K562 (cell line): ENCODE results near the gene PGF. TPM values are rescaled to one million over a fixed set of nuclear protein-coding genes. Genes with fewer than 3 reads are reported as not detected.

Source experiments
- CHAMP1 ChIP-seq: fragments of 450-650 bp; IDR thresholded peaks from 2 replicates; pipeline ENCODE4 v1.6.1; 2016; ENCODE audit warnings: mild to moderate bottlenecking
- ELF2 ChIP-seq: fragments of 250-450 bp; sonication (Bioruptor Pico); IDR thresholded peaks from 2 replicates; pipeline ENCODE4 v1.5.0; 2021; ENCODE audit warnings: mild to moderate bottlenecking
- FOXJ3 ChIP-seq: sonication (generic); formaldehyde crosslinking; IDR thresholded peaks from 2 replicates; pipeline ENCODE4 v1.4.0; 2020; ENCODE audit warnings: mild to moderate bottlenecking, missing genetic modification reagents
- HDAC6 ChIP-seq: IDR thresholded peaks from 2 replicates; pipeline ENCODE4 v1.6.1; 2012; ENCODE audit warnings: low read depth, mild to moderate bottlenecking, control low read depth, inconsistent platforms, low read length, moderate library complexity
- HNRNPH1 ChIP-seq: fragments of 200-400 bp; formaldehyde crosslinking; optimal IDR thresholded peaks from 2 replicates; pipeline ENCODE3; 2017; ENCODE audit warnings: low read depth, mild to moderate bottlenecking, low read length, moderate library complexity
- L3MBTL2 ChIP-seq: fragments of 450-650 bp; IDR thresholded peaks from 2 replicates; pipeline ENCODE4 v1.6.1; 2016; ENCODE audit warnings: mild to moderate bottlenecking, moderate library complexity
- NFIC ChIP-seq: fragments of 450-650 bp; IDR thresholded peaks from 2 replicates; pipeline ENCODE4 v1.6.1; 2017; ENCODE audit warnings: mild to moderate bottlenecking, inconsistent platforms
- NFYB ChIP-seq: IDR thresholded peaks from 2 replicates; pipeline ENCODE4 v1.6.1; 2011; ENCODE audit warnings: mild to moderate bottlenecking, moderate library complexity; ENCODE audit not compliant: insufficient read length; ENCODE audit errors: extremely low read depth
- OTX1 ChIP-seq: fragments of 450-650 bp; formaldehyde crosslinking; IDR thresholded peaks from 2 replicates; pipeline ENCODE4 v1.4.0; 2022; ENCODE audit warnings: mild to moderate bottlenecking
- PCBP2 ChIP-seq: fragments of 200-400 bp; formaldehyde crosslinking; IDR thresholded peaks from 2 replicates; pipeline ENCODE4 v1.6.1; 2018; ENCODE audit warnings: low read length, low read depth, mild to moderate bottlenecking, moderate library complexity; ENCODE audit not compliant: poor library complexity, severe bottlenecking
- POLR3G ChIP-seq: IDR thresholded peaks from 2 replicates; pipeline ENCODE4 v1.6.1; 2011; ENCODE audit not compliant: insufficient read length, insufficient replicate concordance; ENCODE audit errors: extremely low read depth
- PTRF ChIP-seq: fragments of 450-650 bp; IDR thresholded peaks from 2 replicates; pipeline ENCODE4 v1.6.1; 2016; ENCODE audit warnings: mild to moderate bottlenecking, missing genetic modification characterization, missing compliant biosample characterization
- RNF2 ChIP-seq: sonication (generic); IDR thresholded peaks from 2 replicates; pipeline ENCODE4 v1.6.1; 2016
- SIN3B ChIP-seq: fragments of 450-650 bp; IDR thresholded peaks from 2 replicates; pipeline ENCODE4 v1.6.1; 2017; ENCODE audit warnings: low read depth, mild to moderate bottlenecking, moderate library complexity
- STAT5B ChIP-seq: fragments of 250-450 bp; sonication (Bioruptor Pico); IDR thresholded peaks from 2 replicates; pipeline ENCODE4 v1.8.0; 2021; ENCODE audit warnings: mild to moderate bottlenecking, inconsistent platforms
- SUPT5H ChIP-seq: fragments of 450-650 bp; IDR thresholded peaks from 2 replicates; pipeline ENCODE4 v1.6.1; 2016
- ZC3H11A ChIP-seq: IDR thresholded peaks from 2 replicates; pipeline ENCODE4 v1.6.1; 2012; ENCODE audit warnings: low read depth, low read length, improper control_type of control experiment
- ZNF134 ChIP-seq: fragments of 250-450 bp; sonication (Bioruptor Pico); conservative IDR thresholded peaks from 2 replicates; pipeline ENCODE4 v1.4.0; 2020
- ZNF518B ChIP-seq: fragments of 250-450 bp; sonication (Bioruptor Pico); IDR thresholded peaks from 2 replicates; pipeline ENCODE4 v1.5.0; 2021; ENCODE audit warnings: mild to moderate bottlenecking, moderate library complexity
- ZNF592 ChIP-seq: fragments of 450-650 bp; IDR thresholded peaks from 2 replicates; pipeline ENCODE4 v1.6.1; 2017; ENCODE audit warnings: antibody characterized with exemption, mild to moderate bottlenecking
- ZNF644 ChIP-seq: fragments of 200-800 bp; sonication (Bioruptor generic); IDR thresholded peaks from 2 replicates; pipeline ENCODE4 v1.6.1; 2016; ENCODE audit warnings: low read depth, missing genetic modification characterization, missing compliant biosample characterization
- polyA plus RNA-seq, 8 experiments: library from polyadenylated mRNA; depleted of rRNA in 4 of 8; stranded (reverse) in 5 of 8; unstranded in 3 of 8; fragments of >200 nt; fragmentation: Nextera tagmentation in 2 of 8; fragmentation: Illumina TruSeq in 1 of 8; extraction: Ambion mirVana in 2 of 8; extraction: Trizol in 1 of 8; gene quantifications; 2 replicates each; pipeline versions ENCODE4 v1.2.1 to v1.2.3, GENCODE V29; 2011 to 2014; ENCODE audit warnings: inconsistent platforms in 1 of 8, missing spikeins in 1 of 8
- total RNA-seq, 7 experiments: library from RNA; depleted of rRNA in 6 of 7; stranded (reverse); fragments of >200 nt in 6 of 7; fragmentation: Illumina TruSeq in 2 of 7; extraction: Trizol in 2 of 7; gene quantifications; 2 replicates each; pipeline versions ENCODE4 v1.2.1 to v1.2.3, GENCODE V29; 2011 to 2021; ENCODE audit warnings: low replicate concordance in 1 of 7

PGF gene
- total and polyA plus RNA-seq, 9 of the 15 experiments (the other 6 are each of a cell fraction or from before 2014, with no cell fraction given): 0.04 to 0.44 (median 0.18) TPM

- TF ChIP-seq SUPT5H (peak; percentile 54; the same call in 1 of the 2 replicates), HNRNPH1 (no peak), POLR3G (no peak), RNF2 (no peak), ELF2 (no peak), HDAC6 (no peak), FOXJ3 (CRISPR knock-in tag) (no peak), NFYB (no peak), CHAMP1 (no peak), SIN3B (no peak), STAT5B (no peak), PTRF (tag) (no peak), L3MBTL2 (peak; percentile 63; the same call in 1 of the 2 replicates), PCBP2 (no peak), ZNF644 (tag) (no peak), ZNF518B (CRISPR knock-in tag) (no peak), ZNF592 (peak; percentile 36; the same call in 1 of the 2 replicates), NFIC (peak; percentile 67), OTX1 (CRISPR knock-in tag) (no peak), ZNF134 (CRISPR knock-in tag) (no peak), ZC3H11A (no peak)
These were observed 49.7 kb downstream of the PGF start (continued) for GRCh38 chr14:74905595-74906142.
